GM13976 (cell line): ENCODE data around the gene TTC23L.

Experiments used
- DNase-seq: peaks from one replicate; pipeline ENCODE4 v3.0.0; 2012; ENCODE audit warnings: low spot score
- in situ Hi-C: fragments of 300-500 bp; cut with MboI; formaldehyde crosslinking; loops from one replicate; pipeline ENCODE4 v1.12.0; 2022; ENCODE audit warnings: low sequenced_read_pairs, mixed read lengths, inconsistent platforms; ENCODE audit not compliant: unreplicated experiment
- TF ChIP-seq, protein P1 (sequence below): IDR thresholded peaks from 2 replicates; pipeline ENCODE4 v1.5.1; 2012; ENCODE audit warnings: borderline replicate concordance, mild to moderate bottlenecking; ENCODE audit not compliant: insufficient read depth; ENCODE audit errors: extremely low read depth, missing control alignments, control extremely low read depth

Gene TTC23L

DNA sequence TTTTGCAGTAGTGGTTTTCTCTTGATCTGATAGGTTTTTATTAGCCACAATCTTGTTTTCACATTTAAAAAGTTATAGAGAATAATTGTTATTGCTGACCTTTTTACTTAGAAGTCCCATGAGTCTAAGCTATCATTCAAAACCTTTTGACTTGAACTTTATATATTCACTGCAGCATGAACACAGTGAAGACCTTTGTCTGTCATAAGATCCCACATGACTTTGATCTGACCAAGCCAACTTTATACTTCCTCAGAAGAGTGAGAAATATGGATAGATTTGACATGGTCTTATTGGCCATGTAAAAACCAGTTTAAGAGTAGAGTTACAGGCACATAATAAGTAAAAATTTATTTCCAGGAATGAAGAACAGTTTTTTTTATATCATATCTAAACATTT is 42.3 kb downstream of the TTC23L start:
- TF ChIP-seq, protein P1, sequence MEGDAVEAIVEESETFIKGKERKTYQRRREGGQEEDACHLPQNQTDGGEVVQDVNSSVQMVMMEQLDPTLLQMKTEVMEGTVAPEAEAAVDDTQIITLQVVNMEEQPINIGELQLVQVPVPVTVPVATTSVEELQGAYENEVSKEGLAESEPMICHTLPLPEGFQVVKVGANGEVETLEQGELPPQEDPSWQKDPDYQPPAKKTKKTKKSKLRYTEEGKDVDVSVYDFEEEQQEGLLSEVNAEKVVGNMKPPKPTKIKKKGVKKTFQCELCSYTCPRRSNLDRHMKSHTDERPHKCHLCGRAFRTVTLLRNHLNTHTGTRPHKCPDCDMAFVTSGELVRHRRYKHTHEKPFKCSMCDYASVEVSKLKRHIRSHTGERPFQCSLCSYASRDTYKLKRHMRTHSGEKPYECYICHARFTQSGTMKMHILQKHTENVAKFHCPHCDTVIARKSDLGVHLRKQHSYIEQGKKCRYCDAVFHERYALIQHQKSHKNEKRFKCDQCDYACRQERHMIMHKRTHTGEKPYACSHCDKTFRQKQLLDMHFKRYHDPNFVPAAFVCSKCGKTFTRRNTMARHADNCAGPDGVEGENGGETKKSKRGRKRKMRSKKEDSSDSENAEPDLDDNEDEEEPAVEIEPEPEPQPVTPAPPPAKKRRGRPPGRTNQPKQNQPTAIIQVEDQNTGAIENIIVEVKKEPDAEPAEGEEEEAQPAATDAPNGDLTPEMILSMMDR: no peak
- no peak for DNase-seq
- in situ Hi-C loops: no loop called here

DNA sequence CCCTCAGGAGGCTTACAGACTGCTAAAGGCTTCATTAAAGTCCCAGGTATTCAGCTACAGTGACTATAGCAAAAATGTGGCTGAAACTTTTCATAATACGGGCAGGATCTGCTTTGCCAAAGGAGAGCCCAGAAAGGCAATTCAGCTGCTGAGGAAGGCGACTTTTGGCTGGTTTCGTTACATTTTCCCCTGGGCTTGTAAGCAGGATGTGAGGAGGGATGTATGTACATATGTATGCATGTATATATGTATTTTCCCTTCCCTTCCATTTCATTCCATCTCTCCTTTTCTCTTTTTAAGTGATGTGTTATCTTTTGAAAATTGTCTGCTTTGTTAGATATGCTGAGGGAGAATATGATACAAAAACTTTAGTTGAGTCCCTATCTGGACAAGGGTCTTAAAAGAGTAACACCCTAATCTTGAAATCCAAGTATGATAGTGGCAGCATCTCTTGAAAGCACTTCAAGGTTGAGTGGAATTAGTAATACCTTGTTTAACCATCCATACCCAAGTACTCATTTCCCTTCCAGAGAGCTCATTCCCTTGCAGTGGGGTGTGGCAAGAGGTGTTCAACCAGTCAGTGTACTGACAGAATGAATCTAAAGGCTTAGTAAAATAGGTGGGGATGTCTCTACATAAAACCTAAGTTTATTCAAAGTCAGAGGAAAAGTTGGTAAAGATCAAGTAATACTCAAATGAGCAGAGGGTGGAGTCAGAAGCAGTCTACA is 47.6 kb downstream of the TTC23L start:
- TF ChIP-seq, protein P1: no peak
- in situ Hi-C loops: no loop called here
- DNase-seq: no peak

GRCh38 chr5:34889394-34889793 is 50.4 kb downstream of the TTC23L start:
- TF ChIP-seq, protein P1: no peak
- in situ Hi-C loops: no loop called here
- DNase-seq: no peak

DNA sequence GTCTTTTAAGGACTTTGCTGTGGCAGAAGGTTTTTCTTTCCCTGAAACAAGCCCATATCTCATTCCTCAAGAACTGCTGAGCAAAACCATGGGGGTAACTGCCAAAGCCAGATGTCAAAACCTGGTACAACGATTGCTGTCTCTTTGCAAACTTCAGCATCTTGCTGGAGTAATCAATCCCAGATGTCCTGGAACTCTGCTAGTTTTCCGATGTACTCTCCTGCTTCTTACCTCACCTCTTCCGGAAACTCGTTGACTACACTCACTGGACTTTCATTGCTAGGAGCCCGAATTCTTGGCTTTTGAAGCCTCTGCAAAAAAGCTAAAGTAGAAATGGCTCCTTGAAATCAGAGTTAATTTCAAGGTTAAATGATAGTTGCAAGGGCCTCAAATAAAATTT is 53.0 kb downstream of the TTC23L start:
- in situ Hi-C loops: loop anchor here (10.0 kb wide), 1 partner anchor 407 kb away; no protein-coding TSS in a partner anchor
- TF ChIP-seq, protein P1: no peak

GRCh38 chr5:34892414-34892813 is 53.5 kb downstream of the TTC23L start:
- no peak for DNase-seq
- in situ Hi-C loops: loop anchor here (10.0 kb wide), 1 partner anchor 408 kb away; no protein-coding TSS in a partner anchor
- TF ChIP-seq, protein P1: no peak

More for the DNA sequence above, 53.0 kb downstream of the TTC23L start:
- no peak for DNase-seq

DNA sequence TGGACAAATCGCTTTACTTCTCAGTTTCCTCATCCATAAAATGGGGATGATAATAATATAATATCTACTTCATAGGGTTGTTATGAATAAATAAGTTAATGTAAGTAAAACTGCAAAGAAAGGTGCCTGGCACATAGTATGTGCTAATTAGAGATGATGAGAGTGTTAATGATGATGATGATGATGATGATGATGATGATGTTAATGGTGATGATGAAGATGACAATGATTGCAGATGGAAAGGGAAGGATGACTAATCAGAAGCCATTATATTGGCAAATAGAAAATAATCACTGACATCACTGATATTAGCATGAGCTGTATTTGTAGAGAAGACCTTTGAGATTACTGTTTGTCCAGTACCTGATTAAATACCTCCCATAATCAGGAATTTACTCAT is 55.8 kb downstream of the TTC23L start:
- in situ Hi-C loops: loop anchor here (10.0 kb wide), 1 partner anchor 410 kb away; no protein-coding TSS in a partner anchor
- DNase-seq: no peak
- TF ChIP-seq, protein P1: no peak
